ENCODE data around the gene FAM228A. TPM values are rescaled to one million over a fixed set of nuclear protein-coding genes. Genes with fewer than 3 reads are reported as not detected.

FAM228A gene
- total and polyA plus RNA-seq, 2 of the 4 experiments (the other 2 are of a cell fraction) = not detected

DNA sequence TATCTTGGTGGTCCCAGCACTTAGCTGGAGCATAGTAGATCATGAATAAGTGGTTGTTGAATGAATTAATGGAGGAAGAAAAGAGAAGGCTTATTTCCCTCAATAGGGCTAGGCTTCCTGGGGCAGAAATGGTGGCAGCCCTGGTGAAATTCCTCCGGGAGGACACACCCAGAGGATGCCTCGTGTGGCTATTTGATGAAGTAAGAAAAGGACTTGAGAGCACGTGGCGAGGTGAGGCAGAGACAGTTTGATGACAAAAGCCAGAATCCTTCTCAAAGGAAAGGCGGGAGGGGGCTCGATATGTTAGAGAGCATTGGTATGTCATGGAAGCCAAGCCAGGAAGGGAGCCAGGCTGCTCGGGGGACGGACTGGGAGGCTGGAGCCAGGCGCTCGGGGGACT lies 14.7 kb downstream of the FAM228A start:
- in situ Hi-C loops (cut with MboI; ENCODE audit: low sequenced_read_pairs) = no loop called here
- dilution Hi-C loops (cut with HindIII; ENCODE audit: low sequenced_read_pairs, unreplicated experiment) = no loop called here
- H2BK20ac ChIP-seq (ENCODE audit: low read depth, low read length) = no peak overlapping the region
- no peak overlapping the region for H3K18ac ChIP-seq (ENCODE audit: low read depth, low read length)
- no peak overlapping the region for H4K8ac ChIP-seq (ENCODE audit: low read depth in 2 of 2, low read length in 2 of 2)
- no peak overlapping the region for H2AFZ ChIP-seq (replicated peaks; ENCODE audit: low read length, poor library complexity)
- no peak overlapping the region for H3K23ac ChIP-seq (ENCODE audit: low read depth, low read length)
- no peak overlapping the region for H3K4ac ChIP-seq (ENCODE audit: low read depth, low read length)
- H3K9me1 ChIP-seq (ENCODE audit: insufficient read depth, low read length) = no peaks in the 10 kb centered on the region
- no peak overlapping the region for H2BK5ac ChIP-seq (ENCODE audit: low read depth, low read length, poor library complexity, severe bottlenecking)
- ChIA-PET POLR2A (ENCODE audit: unreplicated experiment) (no interaction called here), CTCF (no interaction called here)
- 0 out of 2 replicates have a peak, but pooled peaks cover 1% of the 10 kb centered on the region for H3K9me3 ChIP-seq (ENCODE audit: control insufficient read depth, insufficient read depth, low read length)
- ATAC-seq (ENCODE audit: low read depth) (no peak), DNase-seq (no peak)
- peaks cover 6% of the 10 kb centered on the region; the same call in 1 of the 2 replicates for H3K27me3 ChIP-seq (ENCODE audit: control insufficient read depth, insufficient read depth, low read length)
- no peak overlapping the region for H2BK15ac ChIP-seq (ENCODE audit: low read depth, low read length)
- H2BK120ac ChIP-seq (ENCODE audit: low read depth, low read length) = no peak overlapping the region
- no peak overlapping the region for H2AK5ac ChIP-seq (ENCODE audit: low read depth, low read length)
- BruUV-seq (replicated peaks) = no TSS peak
- H3K4me1 ChIP-seq (ENCODE audit: control insufficient read depth, insufficient read depth, low read length) = no peaks in the 10 kb centered on the region
- H4K91ac ChIP-seq (ENCODE audit: insufficient read depth, low read depth, low read length) = no peak overlapping the region
- H3K4me3 ChIP-seq (ENCODE audit: insufficient read depth, low read depth, low read length) = no peak overlapping the region
- H3K4me2 ChIP-seq (ENCODE audit: low read depth, low read length) = no peak overlapping the region
- TF ChIP-seq MAZ (IDR thresholded peaks at IDR 0.05; ENCODE audit: borderline replicate concordance, low read depth, low read length) (no peak), RFX5 (IDR thresholded peaks at IDR 0.05; ENCODE audit: low read depth, low read length) (no peak), SMC3 (IDR thresholded peaks at IDR 0.05; ENCODE audit: low read depth, low read length) (no peak), NFE2L2 (IDR thresholded peaks at IDR 0.05; ENCODE audit: low read depth, low read length) (no peak), BHLHE40 (IDR thresholded peaks at IDR 0.05; ENCODE audit: low read depth, low read length) (no peak), RCOR1 (IDR thresholded peaks at IDR 0.05; ENCODE audit: insufficient replicate concordance, low read length) (no peak), MAFK (IDR thresholded peaks at IDR 0.05; ENCODE audit: low read depth, low read length) (no peak), FOS (IDR thresholded peaks at IDR 0.05; ENCODE audit: low read depth, low read length) (no peak), CEBPB (IDR thresholded peaks at IDR 0.05; ENCODE audit: low read depth, low read length) (no peak), CTCF (conservative IDR thresholded peaks at IDR 0.05; ENCODE audit: low read depth, low read length) (no peak)
- H3K79me1 ChIP-seq (ENCODE audit: low read depth in 1 of 2, low read length in 2 of 2) = no peaks in the 10 kb centered on the region
- no peak overlapping the region for H3K27ac ChIP-seq (ENCODE audit: insufficient read depth, low read length)
- H3K56ac ChIP-seq (ENCODE audit: extremely low read depth, insufficient read depth, low read length) = no peak overlapping the region
- H2AK9ac ChIP-seq (replicated peaks; ENCODE audit: low read depth, low read length, poor library complexity) = no peak overlapping the region
- H3K36me3 ChIP-seq (ENCODE audit: control insufficient read depth, insufficient read depth, low read length) = no peaks in the 10 kb centered on the region
- WGBS, 2 experiments (ENCODE audit: extremely low coverage in 2 of 2, insufficient read length in 1 of 2) = 84% methylated on average over 7 of the region's 10 CpGs; no CpG with 5 or more reads in 1 of the 2 experiments
- no peak overlapping the region for H4K5ac ChIP-seq (ENCODE audit: low read depth, low read length)
- H3K14ac ChIP-seq (replicated peaks; ENCODE audit: low read depth, low read length) = no peak overlapping the region
- intact Hi-C loops (cut with micrococcal nuclease) = no loop called here
- H3K9ac ChIP-seq (ENCODE audit: low read depth, low read length) = no peak overlapping the region
- H4K20me1 ChIP-seq (ENCODE audit: insufficient read depth, low read length) = no peaks in the 10 kb centered on the region
